CD4-positive, alpha-beta T cell treated with Interleukin-17A for 1 hour (primary cell): ENCODE data around the gene PDGFD.
A peak's percentile ranks its signal among the peaks of the same experiment; 100 is the strongest.

ENCODE experiments used
- DNase-seq: peaks from one replicate; pipeline ENCODE4 v3.0.0-alpha.2; 2020

PDGFD gene

DNA sequence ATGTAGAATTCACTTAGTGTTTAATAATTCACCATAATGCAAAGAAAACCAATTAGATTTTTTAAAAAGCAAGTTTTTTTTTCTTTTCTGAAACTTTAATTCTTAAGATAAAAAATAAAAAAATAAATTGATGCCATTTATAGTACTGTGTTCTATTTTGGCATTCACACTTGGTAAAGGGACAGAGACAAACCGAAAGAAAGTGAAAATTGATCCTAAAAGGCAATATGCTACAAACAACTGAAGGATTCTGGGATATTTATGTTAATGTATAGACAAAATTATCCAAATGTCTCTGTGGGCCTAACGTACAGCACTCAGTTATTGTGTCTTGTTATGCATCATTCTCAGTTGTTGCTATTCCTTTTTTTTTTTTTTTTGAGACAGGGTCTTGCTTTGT, 169.4 kb downstream of the PDGFD start:
- no peak for DNase-seq

DNA sequence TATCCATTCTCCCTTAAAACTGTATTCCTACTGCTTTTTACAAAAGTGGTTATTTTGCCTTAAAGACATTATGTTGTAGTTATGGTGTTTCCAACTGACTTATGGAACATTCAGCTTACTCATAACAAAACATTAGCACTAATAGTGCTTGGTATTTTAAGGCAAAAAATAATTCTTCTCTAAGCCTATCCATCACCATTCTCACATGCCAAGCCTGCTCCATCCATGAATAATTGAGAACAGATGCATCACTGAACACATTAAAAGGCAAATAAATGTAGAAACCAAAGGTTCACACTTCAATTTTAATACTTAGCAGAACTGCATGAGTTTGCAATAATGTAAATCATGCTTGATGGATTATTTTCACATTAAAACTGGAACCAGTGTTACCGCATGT, 169.9 kb downstream of the PDGFD start:
- no peak for DNase-seq

DNA sequence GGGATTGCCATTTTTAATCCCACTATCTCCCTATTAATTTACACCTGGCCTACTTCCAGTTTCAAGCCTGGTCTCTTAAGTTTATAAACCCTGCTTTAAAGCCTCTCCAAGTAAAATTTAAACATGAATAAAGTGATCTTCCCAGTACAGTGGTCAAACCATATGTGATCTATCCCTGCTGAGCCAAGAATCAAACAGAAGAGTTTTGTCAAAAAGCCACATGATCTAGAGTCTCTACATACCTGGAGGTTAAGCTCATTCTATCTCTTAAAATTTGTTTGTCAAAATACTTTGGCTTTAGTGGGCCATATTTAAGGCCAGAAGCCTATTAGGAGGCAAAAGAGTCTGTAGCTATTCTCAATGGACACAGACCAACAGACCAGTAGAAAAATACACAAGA, 170.4 kb downstream of the PDGFD start:
- no peak for DNase-seq

DNA sequence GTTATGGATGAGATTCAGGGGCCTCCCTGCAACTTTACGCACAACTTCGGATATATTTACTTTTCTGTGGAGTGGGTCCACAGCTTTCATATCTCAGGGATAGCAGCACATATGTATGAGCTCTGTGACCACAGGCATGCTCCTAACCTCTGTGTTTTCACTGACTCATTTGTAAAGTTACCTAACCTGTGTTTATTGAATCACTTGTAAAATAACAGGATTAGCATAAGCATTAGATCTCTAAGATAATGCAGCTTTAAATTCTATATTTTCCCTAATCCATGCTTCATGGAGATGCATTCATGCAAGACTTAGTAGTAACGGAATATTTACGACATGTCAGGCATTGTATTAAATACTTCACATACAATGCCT, 175.4 kb downstream of the PDGFD start:
- DNase-seq, result no peak

DNA sequence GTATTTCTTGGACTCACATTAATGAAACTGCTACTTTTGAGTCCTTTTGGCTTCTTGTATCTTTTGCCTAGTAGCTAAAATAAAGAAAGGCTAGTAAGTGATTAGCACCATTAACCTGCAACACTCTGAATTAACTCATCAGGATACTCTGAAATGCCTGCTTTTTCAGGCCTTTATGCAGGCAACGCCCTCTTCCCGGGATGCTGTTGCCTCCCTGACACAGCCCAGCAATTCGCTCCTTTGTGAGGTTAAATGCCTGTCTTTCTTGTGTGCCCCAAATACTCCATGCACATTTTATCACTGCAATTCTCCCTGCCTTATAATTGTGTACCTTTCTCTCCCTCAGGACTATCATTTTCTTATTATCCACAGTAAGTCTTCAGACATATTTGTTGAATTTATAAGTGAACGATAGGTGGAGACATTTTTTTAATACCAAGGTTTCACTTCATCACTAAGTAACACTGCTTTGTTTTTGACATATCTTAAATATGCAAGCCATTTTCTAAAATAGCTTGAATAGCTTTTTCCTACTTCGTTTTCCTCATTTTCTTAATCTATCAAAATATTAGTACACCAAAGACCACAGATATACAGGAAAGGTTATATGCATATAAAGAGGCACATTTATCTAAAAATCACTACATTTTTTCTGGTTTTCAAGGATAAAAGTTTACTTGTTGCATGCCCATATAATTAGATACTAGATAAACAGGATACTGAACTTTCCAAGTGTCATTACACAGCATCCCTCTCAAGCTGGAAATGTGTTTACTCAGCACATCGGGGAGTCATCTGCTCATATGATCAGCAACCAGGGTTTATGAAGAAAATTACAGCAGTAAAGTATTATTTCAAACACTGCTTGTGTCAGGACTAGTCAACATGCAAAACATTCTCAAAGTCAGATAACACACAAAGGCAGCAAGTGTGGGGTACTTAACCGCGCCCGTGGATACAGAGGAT, 176.0 kb downstream of the PDGFD start:
- DNase-seq, result no peak

DNA sequence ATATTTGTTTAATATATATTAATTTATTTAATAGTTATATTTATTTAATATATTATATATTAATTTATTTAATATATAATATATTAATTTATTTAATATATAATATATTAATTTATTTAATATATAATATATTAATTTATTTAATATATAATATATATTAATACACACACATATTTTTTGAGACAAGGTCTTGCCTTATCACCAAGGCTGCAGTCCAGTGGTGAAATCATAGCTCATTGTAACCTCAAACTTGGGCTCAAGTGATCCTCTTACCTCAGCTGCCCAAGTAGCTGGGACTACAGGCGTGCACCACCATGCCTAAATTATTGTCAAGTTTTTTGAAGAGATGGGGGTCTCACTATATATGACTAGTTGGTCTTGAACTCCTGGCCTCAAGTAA, 178.9 kb downstream of the PDGFD start:
- DNase-seq, result no peak

DNA sequence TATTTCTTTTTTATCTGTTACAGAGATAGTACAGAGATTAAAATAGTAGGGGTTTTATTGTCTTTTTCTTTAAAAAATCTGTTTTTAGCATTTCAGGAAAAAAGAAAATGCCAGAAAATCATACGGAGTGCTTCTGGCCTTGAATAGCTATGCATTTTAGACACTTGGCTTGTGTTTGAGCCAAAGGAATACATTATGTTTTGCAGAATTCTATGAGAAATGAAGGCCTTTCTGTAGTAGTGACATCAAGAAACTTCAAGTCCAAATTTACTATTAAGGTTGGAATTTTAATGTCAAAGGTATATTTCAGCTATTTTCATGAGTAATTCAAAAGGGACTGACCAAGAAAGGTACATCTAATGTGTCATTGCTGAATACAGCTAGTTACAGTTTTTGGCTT, 183.8 kb downstream of the PDGFD start:
- DNase-seq, result no peak

DNA sequence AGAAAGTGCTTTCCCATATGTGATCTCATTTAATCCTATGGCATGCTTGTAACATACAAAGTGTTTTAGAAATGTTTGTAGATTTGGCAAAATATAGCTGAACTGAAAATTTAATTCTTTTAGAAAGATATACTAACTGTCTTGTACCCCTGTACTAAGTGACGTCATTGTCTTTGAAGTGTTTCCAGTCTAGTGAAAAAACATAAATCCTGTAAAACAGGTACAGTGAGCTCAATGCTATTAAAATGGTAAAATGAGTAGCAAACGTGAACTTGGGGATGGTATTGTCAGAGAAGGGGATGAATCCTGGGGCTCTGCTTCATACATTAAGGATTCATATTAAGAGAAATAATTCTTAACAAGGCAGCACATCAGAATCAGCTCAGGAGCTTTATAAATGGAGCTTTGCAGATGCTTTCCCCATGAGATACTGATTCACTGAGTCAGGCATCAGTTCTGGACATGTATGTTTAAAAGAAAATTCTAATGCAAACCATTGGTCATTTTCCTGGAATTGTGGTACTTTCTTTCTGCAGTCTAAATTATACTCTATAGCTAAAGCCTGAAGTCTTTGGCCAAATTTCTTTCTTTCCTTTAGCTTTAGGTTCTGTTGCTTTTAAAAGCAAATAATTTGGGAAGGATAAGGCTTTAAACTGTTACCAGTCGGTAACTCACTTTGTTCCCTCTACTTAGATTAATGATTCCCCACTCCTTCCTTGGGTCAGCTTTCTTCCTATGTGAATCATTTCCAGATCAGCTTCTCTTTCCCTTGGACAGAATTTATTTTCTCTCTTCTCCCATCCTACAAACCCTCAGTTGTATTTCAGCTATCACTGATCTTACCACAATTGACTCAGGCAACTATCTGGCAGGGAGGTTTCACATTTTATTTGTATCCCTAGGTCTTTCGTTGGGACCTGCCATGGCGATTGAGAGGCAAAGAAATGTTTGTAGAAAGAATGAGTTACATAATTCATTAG, 185.0 kb downstream of the PDGFD start:
- DNase-seq, result no peak

DNA sequence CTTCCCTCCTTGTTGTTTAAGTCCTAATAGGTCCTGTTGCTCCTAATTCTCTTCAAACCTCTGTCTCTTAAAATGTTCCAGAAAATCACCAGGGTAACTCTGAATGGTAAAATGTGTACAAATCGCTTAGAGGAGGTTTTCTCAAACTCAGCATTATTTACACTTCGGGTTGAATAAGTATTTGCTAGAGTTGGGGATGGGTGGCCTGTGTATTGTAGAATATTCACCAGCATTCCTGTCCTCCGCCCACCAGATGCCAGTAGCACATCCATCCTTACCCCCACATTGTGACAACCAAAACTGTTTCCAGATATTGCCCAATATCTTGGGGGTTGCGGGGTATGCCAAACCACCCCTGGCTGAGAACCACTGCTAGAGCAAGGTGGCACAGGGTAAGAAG, 191.9 kb downstream of the PDGFD start:
- no peak for DNase-seq

DNA sequence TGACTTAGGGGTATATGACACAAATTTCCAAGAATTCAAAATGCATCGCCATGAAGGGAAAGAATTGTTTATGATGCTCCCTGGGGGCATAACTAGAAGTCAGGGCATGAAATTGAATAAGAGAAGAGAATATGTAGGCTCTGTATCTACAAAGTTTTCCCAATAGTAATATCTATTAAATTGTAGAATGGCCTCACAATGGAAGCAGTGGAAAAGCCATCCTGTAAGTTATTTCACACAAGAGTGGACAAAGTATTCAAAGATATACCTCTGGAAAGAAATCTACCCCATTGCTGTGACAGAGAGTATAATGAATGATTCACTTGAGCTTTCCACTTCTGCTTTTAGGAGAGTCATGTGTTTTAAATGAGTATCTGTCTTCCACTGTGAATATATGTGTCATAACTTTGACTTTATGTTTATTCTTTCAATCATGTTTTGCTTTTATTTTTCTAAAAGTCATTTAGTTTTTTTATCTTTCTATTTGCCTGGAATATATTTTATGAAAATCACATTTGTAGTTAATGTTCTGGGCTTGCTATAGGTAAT, 193.2 kb downstream of the PDGFD start:
- no peak for DNase-seq

DNA sequence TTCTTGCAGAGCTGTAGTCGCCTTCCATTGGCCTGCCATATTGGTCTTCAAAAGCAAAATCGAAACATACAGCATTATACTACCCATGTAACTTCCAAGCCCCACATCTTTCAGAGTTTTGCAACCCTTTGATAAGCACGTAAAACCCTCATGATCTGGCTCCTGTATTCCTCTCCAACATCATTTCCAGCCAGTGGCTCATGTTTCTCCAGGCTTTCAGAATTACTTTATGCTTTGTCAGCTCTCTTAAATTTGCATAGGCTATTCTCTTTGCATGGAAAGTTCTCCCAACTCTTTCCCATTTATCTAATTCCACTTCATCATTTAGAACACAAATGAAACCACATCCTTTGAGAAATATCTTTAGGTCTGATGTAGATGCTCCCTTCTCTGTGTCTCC, 195.3 kb downstream of the PDGFD start:
- DNase-seq, result no peak

DNA sequence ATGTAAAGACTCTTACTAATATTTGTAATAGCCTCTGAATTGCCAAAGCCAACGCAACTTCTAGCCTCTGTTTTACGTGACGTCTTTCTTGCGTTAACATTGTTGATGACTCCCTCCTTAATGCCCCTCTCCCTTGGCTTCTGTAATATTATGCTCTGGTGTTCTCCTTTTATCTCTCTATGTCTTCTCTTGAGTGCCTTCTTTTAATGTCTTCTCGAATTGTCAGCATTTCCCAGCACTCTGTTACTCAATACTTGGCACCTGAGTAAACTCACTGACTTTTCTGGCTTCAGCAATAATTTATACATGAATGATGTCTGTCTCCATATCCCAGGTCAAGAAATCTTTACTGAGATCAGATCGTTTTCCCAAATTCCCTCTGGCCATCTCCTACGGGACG, 196.0 kb downstream of the PDGFD start:
- DNase-seq, result no peak

DNA sequence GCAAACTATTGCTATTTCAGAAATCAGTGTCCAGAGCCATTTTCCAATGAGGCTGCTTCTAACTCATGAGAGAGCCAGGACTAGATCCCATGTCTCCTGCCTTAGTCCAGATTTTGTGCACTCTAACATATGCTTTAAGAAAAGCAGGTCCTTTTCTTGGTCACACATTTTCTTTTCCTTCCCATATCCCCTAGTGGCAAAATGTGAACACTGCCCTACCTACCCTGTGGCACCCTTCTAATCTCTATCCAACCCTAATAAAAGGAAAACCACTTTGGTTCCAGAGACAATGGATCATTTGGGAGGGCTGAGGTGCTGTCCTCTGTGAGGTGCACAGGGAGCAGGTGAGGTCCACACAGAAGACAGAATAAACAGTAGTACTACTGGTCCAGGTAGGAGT, 199.6 kb downstream of the PDGFD start:
- DNase-seq, result no peak

DNA sequence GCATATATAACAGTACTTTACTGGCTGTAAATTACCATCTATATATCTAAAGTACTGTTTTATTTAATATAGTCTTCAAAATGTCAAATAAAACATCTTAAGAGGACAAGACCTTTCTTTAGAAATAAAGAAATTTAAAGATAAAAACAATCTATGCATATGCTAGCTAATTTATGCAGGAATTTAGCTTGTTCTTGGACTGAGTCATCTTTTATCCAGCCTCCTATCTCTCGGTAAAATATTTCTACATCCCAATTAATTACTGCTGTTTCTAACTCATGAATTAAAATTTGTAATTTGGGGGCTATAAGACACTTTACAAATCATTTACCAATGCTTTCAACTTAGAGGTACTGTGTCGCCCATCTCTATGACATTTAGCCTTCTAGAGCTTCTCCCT, 200.3 kb downstream of the PDGFD start:
- DNase-seq, result no peak

DNA sequence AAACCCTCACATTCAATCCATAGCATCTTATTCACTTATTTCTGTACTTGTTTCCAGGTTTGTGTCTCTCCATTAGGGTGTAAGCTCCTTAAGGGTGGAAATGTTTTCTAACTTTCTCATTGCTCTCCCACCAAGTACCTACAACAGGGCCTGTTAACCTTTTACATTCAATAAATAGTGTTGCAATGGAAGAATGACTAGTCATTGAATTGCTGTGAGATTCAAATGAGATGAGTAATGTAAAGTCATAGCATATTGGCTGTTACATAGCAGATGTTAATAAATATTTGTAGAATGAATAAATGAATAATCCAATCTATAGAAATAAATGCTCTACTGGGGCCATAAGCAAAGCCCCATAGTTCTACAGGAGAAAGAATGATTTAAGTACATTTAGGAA, 202.9 kb downstream of the PDGFD start:
- DNase-seq, result no peak

DNA sequence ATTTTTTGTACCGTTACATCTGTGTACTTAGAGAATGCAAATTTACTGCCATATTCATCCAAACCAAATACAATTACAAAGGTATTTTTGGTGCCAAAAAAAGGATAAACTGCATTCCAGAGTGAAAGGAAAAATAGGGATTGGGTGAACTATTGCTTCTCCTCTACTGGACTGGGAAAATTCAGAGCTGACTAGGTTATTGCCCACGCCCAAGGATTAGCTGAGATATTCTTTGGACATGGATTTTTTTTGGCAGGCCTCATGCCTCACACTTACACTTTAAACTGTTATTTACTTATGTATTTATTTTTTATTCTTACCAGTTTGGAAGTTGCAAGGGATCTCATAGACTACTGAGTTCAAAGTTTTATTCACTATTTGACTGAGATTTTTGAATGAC, 203.8 kb downstream of the PDGFD start:
- no peak for DNase-seq

DNA sequence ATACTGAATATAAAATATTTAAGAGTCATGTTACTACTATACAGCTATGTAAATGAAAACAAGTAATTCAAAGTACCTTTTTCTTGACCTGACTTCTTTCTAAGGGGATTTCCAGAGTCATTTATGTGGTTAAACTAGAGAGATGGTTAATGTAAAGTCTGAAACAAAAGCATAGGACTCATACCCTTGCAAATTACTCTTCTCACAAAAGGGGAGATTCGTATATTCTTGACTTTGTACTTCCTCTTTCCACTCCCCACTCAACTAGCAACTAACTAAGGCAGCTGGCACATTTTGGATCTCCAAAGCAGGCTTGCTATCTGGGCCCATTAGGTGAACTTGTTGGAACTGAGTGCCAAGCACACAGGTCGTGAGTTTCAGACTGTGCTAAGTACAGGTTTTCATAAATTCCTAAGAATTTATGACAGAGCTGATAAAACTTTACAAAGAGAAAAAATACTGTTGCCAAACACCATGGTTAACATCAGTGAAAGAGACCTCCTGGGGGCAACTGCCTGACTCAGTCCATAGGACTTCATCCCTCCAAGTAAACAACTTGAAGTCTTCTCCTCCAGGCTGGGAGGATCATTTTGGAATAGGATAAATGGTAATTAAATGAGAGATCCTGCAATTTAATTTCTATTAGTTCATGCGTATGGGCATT, 204.5 kb downstream of the PDGFD start:
- no peak for DNase-seq

DNA sequence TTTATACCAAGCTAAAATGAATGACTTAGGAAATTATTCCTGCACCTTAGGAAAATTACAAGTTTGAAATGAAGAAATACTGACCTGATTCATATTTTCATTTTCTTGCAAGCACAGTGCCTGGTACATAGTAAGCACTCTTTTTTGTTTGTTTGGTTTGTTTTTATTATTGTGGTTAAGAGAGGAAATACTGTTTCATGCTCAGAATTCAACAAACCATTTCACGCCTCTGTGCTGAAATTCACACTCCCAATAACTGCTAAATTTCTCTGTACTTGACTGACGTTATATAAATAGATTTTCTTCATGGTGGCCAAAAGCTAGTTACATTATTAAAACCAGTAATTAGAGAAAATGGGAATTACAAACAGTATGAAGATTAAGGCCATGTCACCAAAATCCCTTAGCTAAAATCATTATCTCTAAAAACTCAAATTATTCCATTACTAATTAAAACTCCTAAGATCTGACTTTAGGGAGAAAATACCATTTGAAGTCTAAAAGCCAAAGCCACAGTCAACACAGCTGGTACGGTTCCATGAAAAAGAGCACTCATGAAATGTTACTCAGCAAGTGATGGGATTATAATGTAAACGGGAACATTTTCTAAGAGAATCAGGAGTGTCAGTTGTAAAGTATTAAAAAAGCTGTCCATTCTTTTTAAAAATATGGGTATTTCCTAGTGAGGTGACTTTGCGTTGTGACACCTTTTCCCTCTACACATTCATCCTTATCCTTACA, 205.3 kb downstream of the PDGFD start:
- DNase-seq, result peak; percentile 7

DNA sequence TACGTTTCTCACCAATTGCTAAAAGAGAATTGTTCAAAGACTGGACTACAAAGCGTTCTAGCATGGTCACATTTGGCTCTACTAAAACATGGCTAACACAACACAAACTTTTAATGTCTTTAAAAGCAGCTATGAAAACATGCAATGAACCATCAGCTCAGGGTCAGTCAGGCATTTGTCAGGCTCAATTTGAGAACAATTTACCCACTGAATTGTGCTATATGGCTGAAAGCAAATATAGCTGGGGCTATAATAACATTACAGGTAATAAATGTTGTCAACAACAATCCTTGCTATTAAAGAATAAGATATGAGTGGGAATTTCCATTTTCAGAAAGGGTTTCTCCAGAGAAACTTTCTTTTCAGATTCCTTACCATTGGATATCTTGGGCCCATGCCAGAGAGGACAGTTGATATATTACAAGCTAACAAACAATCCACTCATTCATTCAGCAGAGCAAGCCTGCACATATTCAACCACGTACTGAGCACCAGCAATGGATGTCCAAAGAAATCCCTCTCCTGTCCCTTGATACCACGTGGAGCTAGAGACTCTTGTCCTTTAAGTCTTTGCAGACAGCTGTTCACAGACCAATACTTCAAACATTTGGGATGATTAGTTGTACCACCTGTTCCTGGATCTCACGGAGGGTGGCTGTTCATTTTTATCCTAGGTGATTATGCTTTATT, 210.0 kb downstream of the PDGFD start:
- DNase-seq, result no peak

DNA sequence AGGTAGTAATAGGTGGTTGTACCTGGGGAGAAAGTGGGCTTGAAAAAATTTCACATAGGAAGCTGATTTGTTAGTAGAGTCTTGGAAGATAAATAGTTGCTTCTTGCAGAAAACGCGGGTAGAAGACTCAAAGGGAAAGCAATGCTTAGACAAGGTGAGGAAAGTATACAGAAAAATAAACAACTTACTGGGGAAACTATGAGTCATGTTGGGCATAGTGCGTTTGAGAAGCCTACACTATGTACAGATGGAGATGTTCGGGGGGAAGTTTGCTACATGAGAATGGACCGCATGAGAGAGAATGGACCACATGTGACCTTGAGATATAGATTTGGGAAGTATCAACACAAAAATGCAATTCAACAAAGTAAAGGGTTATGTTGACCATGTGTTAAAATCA, 214.2 kb downstream of the PDGFD start:
- no peak for DNase-seq

DNA sequence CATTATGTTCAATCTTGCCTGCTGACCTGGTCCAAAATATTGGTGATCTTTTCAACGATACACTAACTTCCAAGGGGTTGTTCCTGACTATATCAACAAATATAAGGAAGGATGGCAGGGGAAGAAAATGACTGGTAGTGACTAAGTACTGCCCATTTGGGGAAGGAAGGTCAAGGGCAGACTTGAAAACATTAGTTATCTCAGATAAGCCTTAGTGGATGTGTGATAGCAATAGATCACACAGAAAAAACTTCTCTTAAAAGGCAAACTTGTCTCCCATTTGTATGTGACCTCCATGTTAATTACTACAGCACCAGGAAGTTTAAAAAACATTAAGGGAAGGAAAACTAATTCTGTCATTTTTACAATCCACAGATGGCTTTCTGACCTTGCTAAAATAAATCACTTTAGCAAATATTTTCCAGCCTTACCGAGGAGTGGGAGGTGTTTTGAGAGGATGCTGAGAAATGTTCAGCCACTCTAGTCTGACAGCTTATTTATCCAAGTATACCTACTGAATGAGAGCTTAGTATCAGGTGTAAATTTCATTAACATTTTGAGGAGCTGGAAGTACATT, 215.7 kb downstream of the PDGFD start:
- no peak for DNase-seq
